ENCODE results near the gene ATP6V0D1.

DNA sequence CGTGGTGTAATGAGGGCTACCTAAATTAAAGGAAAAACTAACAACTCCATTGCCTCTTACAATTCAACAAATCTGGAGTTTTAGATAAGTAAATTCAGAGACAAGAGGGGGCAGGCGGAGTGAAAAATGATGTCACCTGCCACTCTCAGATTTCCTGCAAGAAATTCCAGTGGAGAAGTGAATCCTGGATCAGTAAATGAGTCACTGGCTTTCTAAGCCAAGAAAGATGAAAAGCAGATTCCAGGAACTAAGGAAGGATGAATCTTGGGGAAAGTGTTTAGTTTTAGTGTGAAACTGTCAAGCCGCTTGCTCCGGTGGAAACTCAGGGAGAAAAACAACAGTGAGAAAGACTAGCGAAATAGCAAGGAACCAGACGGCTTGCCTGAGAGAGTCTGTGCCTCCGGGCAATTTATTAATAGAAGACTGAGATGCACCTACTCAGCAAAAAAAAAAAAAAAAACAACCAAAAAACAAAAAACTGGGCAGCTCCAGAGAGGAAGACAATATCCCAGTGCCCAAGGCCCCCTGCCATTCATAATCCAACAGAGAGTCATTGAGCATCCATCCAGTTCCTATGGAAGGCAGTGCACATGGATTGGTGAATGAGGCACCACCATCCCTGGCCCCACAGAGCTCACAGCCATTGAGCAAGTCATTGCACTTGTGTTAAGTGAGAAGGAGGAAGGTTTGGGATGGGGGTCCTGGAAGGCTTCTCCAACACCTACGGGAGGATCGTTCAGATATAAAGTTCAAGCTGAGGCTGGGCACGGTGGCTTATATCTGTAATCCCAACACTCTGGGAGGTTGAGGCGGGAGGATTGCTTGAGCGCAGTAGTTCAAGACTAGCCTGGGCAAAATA lies 35.6 kb upstream of the ATP6V0D1 start:
- TF ChIP-seq SUZ12 (IDR thresholded peaks at IDR 0.05) (no peak), HDGF (IDR thresholded peaks at IDR 0.05; ENCODE audit: borderline replicate concordance) (no peak), SP1 (IDR thresholded peaks at IDR 0.05) (no peak)

All from HEK293T (cell line).